GM12864 (cell line): ENCODE results near the gene DDX3X.

ENCODE experiments used
- DNase-seq: peaks from one replicate; pipeline ENCODE4 v3.0.0-alpha.2; 2011; ENCODE audit warnings: low read depth
- H3K4me3 ChIP-seq: 2 replicates; pipeline ENCODE4 v1.5.1; 2011; ENCODE audit warnings: mild to moderate bottlenecking, low read depth, low read length, control low read depth
- TF ChIP-seq, protein P1 (sequence below): IDR thresholded peaks from 2 replicates; pipeline ENCODE4 v1.5.1; 2011; ENCODE audit warnings: low read depth, mild to moderate bottlenecking, moderate library complexity, low read length, control low read depth, inconsistent platforms; ENCODE audit errors: missing control alignments

Gene DDX3X

DNA sequence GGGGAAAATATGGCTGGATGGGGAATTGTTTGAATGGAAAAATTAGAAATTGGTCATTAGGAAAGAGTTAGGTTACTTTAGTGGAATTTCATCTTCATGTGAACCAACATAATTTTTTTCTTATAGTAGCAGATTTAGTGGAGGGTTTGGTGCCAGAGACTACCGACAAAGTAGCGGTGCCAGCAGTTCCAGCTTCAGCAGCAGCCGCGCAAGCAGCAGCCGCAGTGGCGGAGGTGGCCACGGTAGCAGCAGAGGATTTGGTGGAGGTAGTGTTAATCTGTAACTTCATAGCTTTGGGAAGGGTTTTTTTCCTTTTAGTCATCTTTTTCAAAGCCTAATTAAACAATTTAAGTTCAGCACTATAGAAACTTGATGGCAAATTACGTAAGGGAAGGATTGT is 13.2 kb downstream of the DDX3X start:
- DNase-seq, result no peak
- TF ChIP-seq, protein P1, sequence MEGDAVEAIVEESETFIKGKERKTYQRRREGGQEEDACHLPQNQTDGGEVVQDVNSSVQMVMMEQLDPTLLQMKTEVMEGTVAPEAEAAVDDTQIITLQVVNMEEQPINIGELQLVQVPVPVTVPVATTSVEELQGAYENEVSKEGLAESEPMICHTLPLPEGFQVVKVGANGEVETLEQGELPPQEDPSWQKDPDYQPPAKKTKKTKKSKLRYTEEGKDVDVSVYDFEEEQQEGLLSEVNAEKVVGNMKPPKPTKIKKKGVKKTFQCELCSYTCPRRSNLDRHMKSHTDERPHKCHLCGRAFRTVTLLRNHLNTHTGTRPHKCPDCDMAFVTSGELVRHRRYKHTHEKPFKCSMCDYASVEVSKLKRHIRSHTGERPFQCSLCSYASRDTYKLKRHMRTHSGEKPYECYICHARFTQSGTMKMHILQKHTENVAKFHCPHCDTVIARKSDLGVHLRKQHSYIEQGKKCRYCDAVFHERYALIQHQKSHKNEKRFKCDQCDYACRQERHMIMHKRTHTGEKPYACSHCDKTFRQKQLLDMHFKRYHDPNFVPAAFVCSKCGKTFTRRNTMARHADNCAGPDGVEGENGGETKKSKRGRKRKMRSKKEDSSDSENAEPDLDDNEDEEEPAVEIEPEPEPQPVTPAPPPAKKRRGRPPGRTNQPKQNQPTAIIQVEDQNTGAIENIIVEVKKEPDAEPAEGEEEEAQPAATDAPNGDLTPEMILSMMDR, result no peak
- H3K4me3 ChIP-seq, result no peak overlapping the region

DNA sequence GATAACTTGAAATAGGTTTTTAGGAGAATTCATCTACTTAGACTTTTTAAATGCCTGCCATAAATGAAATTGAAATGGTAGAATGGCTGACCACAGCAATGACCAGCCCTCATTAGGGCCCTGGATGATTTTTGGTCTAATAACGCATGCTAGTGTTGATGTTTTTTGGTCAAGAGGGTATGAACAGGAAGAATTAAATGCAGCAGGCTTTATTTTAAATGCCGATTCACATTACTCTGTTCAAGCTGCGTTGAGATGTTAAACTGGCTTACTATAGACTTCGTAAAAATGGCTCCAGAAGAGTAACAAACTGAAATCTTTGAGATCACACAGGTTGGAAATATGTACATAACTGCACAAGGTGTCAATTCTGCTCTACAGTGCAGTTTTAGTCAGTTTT is 14.6 kb downstream of the DDX3X start:
- DNase-seq, result no peak
- TF ChIP-seq, protein P1, result no peak
- H3K4me3 ChIP-seq, result no peak overlapping the region

DNA sequence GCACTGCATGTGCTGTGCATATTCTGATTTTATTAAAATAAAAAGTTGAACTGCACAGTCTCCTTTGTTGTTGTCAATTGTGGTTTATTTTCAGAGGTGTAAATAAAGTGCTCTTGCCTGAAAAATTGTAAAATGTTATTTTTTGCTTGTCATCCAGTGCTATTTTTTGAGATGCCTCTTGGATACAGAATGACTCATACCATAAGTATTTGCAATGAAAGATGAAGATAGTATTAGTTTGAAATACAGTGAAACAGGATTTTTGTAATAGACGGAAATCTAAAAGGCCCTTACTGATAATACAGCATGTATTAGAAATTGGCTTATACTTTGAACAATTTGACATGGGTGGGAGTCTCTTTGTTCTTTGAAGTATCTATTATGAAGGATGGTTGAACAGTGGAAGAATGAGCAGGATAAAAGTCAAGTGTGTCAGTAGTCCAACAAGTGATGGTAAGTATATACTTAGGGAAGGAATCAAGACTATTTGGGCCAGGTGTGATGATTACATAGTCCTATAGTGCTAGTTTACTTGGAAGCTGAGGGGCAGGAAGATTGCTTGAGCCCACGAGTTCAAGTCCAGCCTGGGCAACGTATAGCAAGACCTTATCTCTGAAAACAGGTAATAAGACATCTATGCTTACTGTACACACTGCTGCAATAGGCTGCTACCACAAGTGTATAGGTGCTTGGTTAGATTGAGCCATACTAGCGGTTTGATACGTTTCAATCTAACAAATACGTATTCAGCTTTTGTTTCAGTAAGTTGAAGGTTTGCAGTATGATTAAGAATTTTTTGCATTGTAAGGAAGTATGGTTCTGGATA is 16.4 kb downstream of the DDX3X start:
- TF ChIP-seq, protein P1, result no peak
- DNase-seq, result no peak
- no peak overlapping the region for H3K4me3 ChIP-seq

DNA sequence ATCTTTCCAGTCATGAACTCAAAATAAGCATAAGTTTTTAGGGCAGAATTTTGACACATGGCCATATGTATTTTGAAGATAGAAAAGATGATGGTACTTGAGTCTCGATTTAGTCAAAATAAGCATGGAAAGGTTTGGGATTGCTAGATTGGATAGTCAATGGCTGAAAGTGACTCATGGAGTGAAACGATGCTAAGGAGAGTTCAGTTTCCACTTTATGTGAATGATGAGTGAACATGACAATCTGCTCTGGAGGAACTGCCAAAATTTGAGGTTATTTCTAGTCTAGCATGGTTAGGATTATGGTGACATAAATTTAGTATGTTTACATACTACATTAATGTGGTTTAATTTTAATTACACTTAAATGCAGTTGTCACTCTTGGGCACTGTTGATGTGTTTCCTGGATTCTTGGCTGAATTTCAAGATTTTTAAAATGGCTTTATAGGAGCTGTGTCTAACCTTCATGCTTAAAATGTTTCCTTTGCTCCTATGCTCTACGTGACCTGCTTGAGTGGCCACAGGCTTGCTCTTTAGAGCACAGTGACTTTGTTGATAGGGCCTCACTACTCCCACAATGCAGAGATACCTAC is 17.1 kb downstream of the DDX3X start:
- DNase-seq, result no peak
- no peak overlapping the region for H3K4me3 ChIP-seq
- TF ChIP-seq, protein P1, result no peak

DNA sequence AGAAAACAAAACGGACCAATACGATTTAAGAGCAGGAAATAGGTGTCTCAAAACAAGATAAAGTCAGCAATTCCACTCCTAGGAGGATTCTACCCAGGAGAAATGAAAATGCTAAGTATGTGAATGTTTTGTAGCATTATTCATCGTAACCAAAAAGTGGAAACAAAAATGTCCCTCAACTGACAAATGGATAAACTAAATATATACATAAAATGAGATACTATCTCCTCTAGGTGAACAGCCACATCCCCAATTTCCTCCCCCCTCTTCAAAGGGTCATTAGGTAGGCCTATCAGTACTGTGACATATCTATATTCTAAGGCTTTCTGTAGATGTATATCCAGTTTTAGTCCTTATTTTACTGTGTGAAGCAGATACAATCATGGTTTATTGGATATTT is 18.0 kb downstream of the DDX3X start:
- H3K4me3 ChIP-seq, result no peak overlapping the region
- no peak for DNase-seq
- TF ChIP-seq, protein P1, result no peak

DNA sequence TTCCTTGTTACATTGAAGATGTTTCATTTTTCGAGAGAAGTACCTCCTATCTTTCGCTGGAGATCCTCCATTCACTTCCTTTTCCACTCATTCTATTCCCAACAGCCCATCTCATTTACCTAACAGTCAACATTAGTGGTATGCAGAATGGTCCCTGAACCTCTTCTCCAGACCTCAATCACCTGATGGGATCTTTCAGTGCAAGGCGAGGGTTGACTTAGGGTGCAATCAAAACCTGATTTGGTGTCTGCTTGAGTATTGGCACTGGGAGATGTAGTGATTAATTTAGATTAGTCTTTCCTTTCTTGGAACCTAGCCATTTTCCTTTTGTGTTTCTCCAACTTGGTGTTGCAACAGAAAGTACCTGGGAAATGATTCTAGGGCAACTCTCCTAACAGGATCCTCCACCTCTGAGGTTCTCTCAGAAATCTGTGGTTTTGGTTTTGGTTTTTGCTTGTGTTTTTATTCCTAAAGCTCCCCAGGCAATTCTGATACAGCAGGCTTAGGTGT is 18.4 kb downstream of the DDX3X start:
- TF ChIP-seq, protein P1, result no peak
- H3K4me3 ChIP-seq, result no peak overlapping the region
- no peak for DNase-seq
